ENCODE data around the gene ARHGAP40.

Gene ARHGAP40

DNA sequence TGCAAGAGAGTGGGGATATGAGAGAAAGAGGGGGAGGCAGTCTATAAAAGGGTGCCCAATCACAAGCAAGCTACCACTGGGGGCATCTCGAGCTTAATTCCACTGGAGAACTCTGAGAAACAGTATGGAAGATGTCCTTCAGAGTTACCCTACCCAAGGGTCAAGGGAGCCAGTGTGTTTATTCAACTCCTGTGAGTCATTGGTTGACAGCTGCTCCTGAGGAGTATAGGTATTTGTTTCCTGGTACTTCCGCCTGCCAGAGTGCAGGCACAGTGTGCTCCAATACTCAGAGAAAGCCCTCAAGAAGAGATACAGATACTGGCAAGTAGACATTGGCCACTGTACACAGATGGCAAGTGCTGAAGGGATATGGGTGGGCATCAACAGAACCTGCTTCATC lies 49.5 kb downstream of the ARHGAP40 start:
- Histone ChIP-seq H3K4me2 (ENCODE audit: low read length, poor library complexity, severe bottlenecking) (no peak overlapping the region), H2BK15ac (ENCODE audit: low read depth, poor library complexity, severe bottlenecking) (no peak overlapping the region), H3K4me3 (ENCODE audit: insufficient read depth in 1 of 2, low read depth in 1 of 2, low read length in 2 of 2) (no peak overlapping the region), H3K4me1 (ENCODE audit: control insufficient read depth, insufficient read depth, low read depth, low read length) (peaks cover 4% of the 10 kb centered on the region), H4K8ac (ENCODE audit: low read length) (no peak overlapping the region), H4K91ac (ENCODE audit: low read length) (no peak overlapping the region), H3K4ac (ENCODE audit: low read depth in 1 of 2, low read length in 2 of 2) (no peak overlapping the region), H2BK5ac (ENCODE audit: low read depth, low read length, poor library complexity, severe bottlenecking) (no peak overlapping the region), H3K9ac (ENCODE audit: low read length) (no peak overlapping the region), H2BK12ac (ENCODE audit: low read length in 2 of 2) (no peak overlapping the region), H3K36me3 (ENCODE audit: control insufficient read depth in 1 of 2, insufficient read depth in 2 of 2, low read depth in 1 of 2, low read length in 2 of 2) (no peaks in the 10 kb centered on the region), H2AFZ (ENCODE audit: low read depth, low read length) (no peak overlapping the region), H3K9me3 (ENCODE audit: control insufficient read depth, low read length) (no peaks in the 10 kb centered on the region), H3K18ac (ENCODE audit: low read depth in 1 of 2, low read length in 2 of 2) (no peak overlapping the region), H3K79me1 (replicated peaks; ENCODE audit: low read length, poor library complexity, severe bottlenecking) (no peaks in the 10 kb centered on the region), H3K27me3 (ENCODE audit: control insufficient read depth in 1 of 2, insufficient read depth in 1 of 2, low read length in 2 of 2) (peaks cover 36 to 72% of the 10 kb centered on the region in 2 experiments), H2AK5ac (ENCODE audit: low read length, severe bottlenecking) (no peak overlapping the region), H3K27ac (ENCODE audit: low read length, poor library complexity, severe bottlenecking) (no peak overlapping the region), H3K23ac (ENCODE audit: low read length in 2 of 2) (no peak overlapping the region), H3K14ac (ENCODE audit: low read length in 2 of 2) (no peak overlapping the region), H2BK120ac (ENCODE audit: low read depth, low read length) (no peak overlapping the region)
- 42% methylated on average over 2 of the region's 2 CpGs for WGBS
- no peak for DNase-seq

- H3K27ac ChIP-seq (ENCODE audit: low read length, poor library complexity, severe bottlenecking), result no peak overlapping the region
- no peak overlapping the region for H4K8ac ChIP-seq (ENCODE audit: low read length)
- H3K4ac ChIP-seq (ENCODE audit: low read depth in 1 of 2, low read length in 2 of 2), result no peak overlapping the region
- no peak overlapping the region for H3K4me2 ChIP-seq (ENCODE audit: low read length, poor library complexity, severe bottlenecking)
- H2BK5ac ChIP-seq (ENCODE audit: low read depth, low read length, poor library complexity, severe bottlenecking), result no peak overlapping the region
- H3K9ac ChIP-seq (ENCODE audit: low read length), result no peak overlapping the region
- H2AFZ ChIP-seq (ENCODE audit: low read depth, low read length), result no peak overlapping the region
- no peak overlapping the region for H3K18ac ChIP-seq (ENCODE audit: low read depth in 1 of 2, low read length in 2 of 2)
- H3K9me3 ChIP-seq (ENCODE audit: control insufficient read depth, low read length), result no peaks in the 10 kb centered on the region
- peaks cover 2% of the 10 kb centered on the region for H3K4me1 ChIP-seq (ENCODE audit: control insufficient read depth, insufficient read depth, low read depth, low read length)
- peaks cover 37 to 68% of the 10 kb centered on the region in 2 experiments for H3K27me3 ChIP-seq (ENCODE audit: control insufficient read depth in 1 of 2, insufficient read depth in 1 of 2, low read length in 2 of 2)
- H4K91ac ChIP-seq (ENCODE audit: low read length), result no peak overlapping the region
- no peak overlapping the region for H2BK15ac ChIP-seq (ENCODE audit: low read depth, poor library complexity, severe bottlenecking)
- H2AK5ac ChIP-seq (ENCODE audit: low read length, severe bottlenecking), result no peak overlapping the region
- H2BK12ac ChIP-seq (ENCODE audit: low read length in 2 of 2), result no peak overlapping the region
- H3K4me3 ChIP-seq (ENCODE audit: insufficient read depth in 1 of 2, low read depth in 1 of 2, low read length in 2 of 2), result no peak overlapping the region
- H3K23ac ChIP-seq (ENCODE audit: low read length in 2 of 2), result no peak overlapping the region
- no peak overlapping the region for H3K14ac ChIP-seq (ENCODE audit: low read length in 2 of 2)
- H3K36me3 ChIP-seq (ENCODE audit: control insufficient read depth in 1 of 2, insufficient read depth in 2 of 2, low read depth in 1 of 2, low read length in 2 of 2), result no peaks in the 10 kb centered on the region
- H2BK120ac ChIP-seq (ENCODE audit: low read depth, low read length), result no peak overlapping the region
- WGBS, result 85% methylated on average over 6 of the region's 6 CpGs
- no peaks in the 10 kb centered on the region for H3K79me1 ChIP-seq (replicated peaks; ENCODE audit: low read length, poor library complexity, severe bottlenecking)
- DNase-seq, result no peak
These were observed 50.0 kb downstream of the ARHGAP40 start for GRCh38 chr20:38651562-38651961.

- no peaks in the 10 kb centered on the region for H3K79me1 ChIP-seq (replicated peaks; ENCODE audit: low read length, poor library complexity, severe bottlenecking)
- no peak overlapping the region for H3K4ac ChIP-seq (ENCODE audit: low read depth in 1 of 2, low read length in 2 of 2)
- H4K8ac ChIP-seq (ENCODE audit: low read length), result no peak overlapping the region
- no peak overlapping the region for H2BK15ac ChIP-seq (ENCODE audit: low read depth, poor library complexity, severe bottlenecking)
- H4K91ac ChIP-seq (ENCODE audit: low read length), result no peak overlapping the region
- 50% methylated on average over 2 of the region's 2 CpGs for WGBS
- no peak overlapping the region for H3K27ac ChIP-seq (ENCODE audit: low read length, poor library complexity, severe bottlenecking)
- no peaks in the 10 kb centered on the region for H3K9me3 ChIP-seq (ENCODE audit: control insufficient read depth, low read length)
- no peak overlapping the region for H2BK120ac ChIP-seq (ENCODE audit: low read depth, low read length)
- no peak overlapping the region for H2AFZ ChIP-seq (ENCODE audit: low read depth, low read length)
- H2BK12ac ChIP-seq (ENCODE audit: low read length in 2 of 2), result no peak overlapping the region
- H3K4me1 ChIP-seq (ENCODE audit: control insufficient read depth, insufficient read depth, low read depth, low read length), result peaks cover 2% of the 10 kb centered on the region
- no peak overlapping the region for H3K9ac ChIP-seq (ENCODE audit: low read length)
- no peak overlapping the region for H2BK5ac ChIP-seq (ENCODE audit: low read depth, low read length, poor library complexity, severe bottlenecking)
- H3K4me2 ChIP-seq (ENCODE audit: low read length, poor library complexity, severe bottlenecking), result no peak overlapping the region
- H3K27me3 ChIP-seq (ENCODE audit: control insufficient read depth in 1 of 2, insufficient read depth in 1 of 2, low read length in 2 of 2), result peaks cover 42 to 66% of the 10 kb centered on the region in 2 experiments
- no peak overlapping the region for H3K14ac ChIP-seq (ENCODE audit: low read length in 2 of 2)
- H3K36me3 ChIP-seq (ENCODE audit: control insufficient read depth in 1 of 2, insufficient read depth in 2 of 2, low read depth in 1 of 2, low read length in 2 of 2), result no peaks in the 10 kb centered on the region
- no peak for DNase-seq
- H2AK5ac ChIP-seq (ENCODE audit: low read length, severe bottlenecking), result no peak overlapping the region
- H3K18ac ChIP-seq (ENCODE audit: low read depth in 1 of 2, low read length in 2 of 2), result no peak overlapping the region
- no peak overlapping the region for H3K4me3 ChIP-seq (ENCODE audit: insufficient read depth in 1 of 2, low read depth in 1 of 2, low read length in 2 of 2)
- no peak overlapping the region for H3K23ac ChIP-seq (ENCODE audit: low read length in 2 of 2)
These were observed 51.4 kb downstream of the ARHGAP40 start for GRCh38 chr20:38652995-38653394.

DNA sequence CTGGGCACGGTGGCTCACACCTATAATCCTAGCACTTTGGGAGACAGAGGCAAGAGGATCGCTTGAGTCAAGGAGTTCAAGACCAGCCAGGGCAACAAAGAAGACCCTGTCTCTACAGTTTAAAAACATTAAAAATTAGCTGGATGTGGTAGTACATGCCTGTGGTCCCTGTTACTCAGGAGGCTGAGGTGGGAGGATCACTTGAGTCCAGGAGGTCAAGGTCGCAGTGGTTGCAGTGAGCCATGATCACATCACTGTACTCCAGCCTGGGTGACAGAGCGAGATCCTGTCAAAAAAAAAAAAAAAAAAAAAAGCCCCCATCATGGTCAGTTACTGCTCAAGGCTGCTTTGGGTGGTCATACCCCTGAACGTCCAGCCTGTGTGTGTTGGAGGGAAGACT lies 55.8 kb downstream of the ARHGAP40 start:
- H2BK120ac ChIP-seq (ENCODE audit: low read depth, low read length), result no peak overlapping the region
- H3K4me3 ChIP-seq (ENCODE audit: insufficient read depth in 1 of 2, low read depth in 1 of 2, low read length in 2 of 2), result no peak overlapping the region
- H3K4ac ChIP-seq (ENCODE audit: low read depth in 1 of 2, low read length in 2 of 2), result no peak overlapping the region
- WGBS, result 63% methylated on average over 3 of the region's 5 CpGs
- no peak overlapping the region for H3K14ac ChIP-seq (ENCODE audit: low read length in 2 of 2)
- no peak overlapping the region for H2BK5ac ChIP-seq (ENCODE audit: low read depth, low read length, poor library complexity, severe bottlenecking)
- no peak overlapping the region for H3K27ac ChIP-seq (ENCODE audit: low read length, poor library complexity, severe bottlenecking)
- no peak overlapping the region for H2BK15ac ChIP-seq (ENCODE audit: low read depth, poor library complexity, severe bottlenecking)
- no peak overlapping the region for H2AK5ac ChIP-seq (ENCODE audit: low read length, severe bottlenecking)
- DNase-seq, result no peak
- H2BK12ac ChIP-seq (ENCODE audit: low read length in 2 of 2), result no peak overlapping the region
- no peak overlapping the region for H3K9ac ChIP-seq (ENCODE audit: low read length)
- H3K36me3 ChIP-seq (ENCODE audit: control insufficient read depth in 1 of 2, insufficient read depth in 2 of 2, low read depth in 1 of 2, low read length in 2 of 2), result no peaks in the 10 kb centered on the region
- peaks cover 2% of the 10 kb centered on the region for H3K4me1 ChIP-seq (ENCODE audit: control insufficient read depth, insufficient read depth, low read depth, low read length)
- H3K18ac ChIP-seq (ENCODE audit: low read depth in 1 of 2, low read length in 2 of 2), result no peak overlapping the region
- H3K9me3 ChIP-seq (ENCODE audit: control insufficient read depth, low read length), result no peaks in the 10 kb centered on the region
- H3K23ac ChIP-seq (ENCODE audit: low read length in 2 of 2), result no peak overlapping the region
- no peak overlapping the region for H3K4me2 ChIP-seq (ENCODE audit: low read length, poor library complexity, severe bottlenecking)
- H3K27me3 ChIP-seq (ENCODE audit: control insufficient read depth in 1 of 2, insufficient read depth in 1 of 2, low read length in 2 of 2), result peaks cover 43 to 52% of the 10 kb centered on the region in 2 experiments
- H4K8ac ChIP-seq (ENCODE audit: low read length), result no peak overlapping the region
- no peaks in the 10 kb centered on the region for H3K79me1 ChIP-seq (replicated peaks; ENCODE audit: low read length, poor library complexity, severe bottlenecking)
- H2AFZ ChIP-seq (ENCODE audit: low read depth, low read length), result no peak overlapping the region
- no peak overlapping the region for H4K91ac ChIP-seq (ENCODE audit: low read length)
